ENCODE results near the gene SYNE2.
A peak's percentile ranks its signal among the peaks of the same experiment; 100 is the strongest.

SYNE2 gene

DNA sequence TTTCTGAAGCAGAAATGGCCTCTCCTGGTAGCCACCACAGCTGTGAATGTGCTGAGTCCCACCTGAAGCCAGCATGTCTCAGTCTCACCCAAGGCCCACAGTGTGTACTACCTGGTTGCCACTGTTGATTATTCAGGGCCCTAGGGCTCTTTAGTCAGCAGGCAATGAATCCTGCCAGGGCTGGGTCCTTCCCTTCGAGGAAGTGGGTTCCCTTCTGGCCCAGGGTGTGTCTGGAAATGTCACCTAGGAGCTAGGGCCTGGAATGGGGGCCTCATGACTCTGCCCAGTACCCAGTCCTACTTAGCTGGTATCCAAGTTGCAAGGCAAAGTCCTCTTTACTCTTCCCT lies 207.4 kb downstream of the SYNE2 start:
- ChIA-PET CTCF (interaction anchor here (0.8 to 4.1 kb wide), 10 partner anchors 8 to 243 kb away, joined by 3 to 20 read pairs (median 4); partner anchors contain the start of gene ESR2), POLR2A (no interaction called here)
- TF ChIP-seq CTCF (IDR thresholded peaks at IDR 0.05; ENCODE audit: insufficient read depth, low read length, missing control alignments), result no peak
- no peak for DNase-seq (ENCODE audit: low read depth, low spot score)
- H3K4me3 ChIP-seq (ENCODE audit: low read depth, low read length), result no peak overlapping the region

GRCh38 chr14:64060648-64061096 lies 207.9 kb downstream of the SYNE2 start:
- ChIA-PET POLR2A (no interaction called here), CTCF (interaction anchor here (0.8 to 4.1 kb wide), 8 partner anchors 8 to 243 kb away, joined by 3 to 20 read pairs (median 4); partner anchors contain the start of gene ESR2)
- peak; percentile 49 for TF ChIP-seq CTCF (IDR thresholded peaks at IDR 0.05; ENCODE audit: insufficient read depth, low read length, missing control alignments)
- no peak for DNase-seq (ENCODE audit: low read depth, low spot score)
- H3K4me3 ChIP-seq (ENCODE audit: low read depth, low read length), result no peak overlapping the region

DNA sequence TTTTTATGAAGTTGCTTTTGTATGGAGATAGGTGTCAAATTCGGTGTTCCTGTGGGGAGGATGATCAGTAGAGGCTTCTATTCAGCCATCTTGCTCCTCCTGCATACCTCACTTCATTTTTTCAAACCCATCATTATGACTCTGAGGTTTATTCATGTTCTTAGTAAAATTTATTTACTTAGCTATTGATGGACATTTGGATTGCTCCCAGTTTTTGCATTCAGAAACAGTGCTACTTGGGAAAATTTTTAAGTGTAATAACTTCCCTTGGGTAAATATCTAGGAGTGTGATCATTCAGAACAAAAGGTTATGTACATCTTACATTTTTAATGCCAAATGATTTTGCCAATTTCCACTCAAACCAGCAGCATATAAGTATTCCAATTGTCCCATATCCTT lies 208.3 kb downstream of the SYNE2 start:
- DNase-seq (ENCODE audit: low read depth, low spot score), result no peak
- POLR2A ChIA-PET, result no interaction called here
- no peak for TF ChIP-seq CTCF (IDR thresholded peaks at IDR 0.05; ENCODE audit: insufficient read depth, low read length, missing control alignments)
- no peak overlapping the region for H3K4me3 ChIP-seq (ENCODE audit: low read depth, low read length)
- CTCF ChIA-PET, result interaction anchor here (1.0 to 4.1 kb wide), 8 partner anchors 9 to 242 kb away, joined by 3 to 20 read pairs (median 4); partner anchors contain the start of gene ESR2

DNA sequence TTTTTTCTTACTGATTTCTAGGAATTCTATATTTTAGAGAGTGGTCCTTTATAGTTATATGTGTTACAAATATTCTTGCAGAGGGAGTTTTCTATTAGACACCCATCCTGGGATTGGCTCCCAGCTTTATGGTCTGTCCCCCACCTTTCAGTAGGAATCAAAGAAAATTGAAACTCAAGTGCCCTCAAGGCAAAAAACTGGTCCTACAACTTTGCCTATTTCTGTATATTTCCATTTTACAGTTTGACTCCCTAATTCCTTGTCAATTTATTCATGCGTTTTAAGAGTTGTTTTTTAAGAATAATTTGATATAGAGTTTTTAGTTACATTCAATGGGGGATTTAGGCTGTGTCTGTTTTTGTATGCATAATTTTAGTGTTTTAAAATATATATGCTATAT lies 208.9 kb downstream of the SYNE2 start:
- H3K4me3 ChIP-seq (ENCODE audit: low read depth, low read length), result no peak overlapping the region
- ChIA-PET CTCF (interaction anchor here (1.1 to 4.1 kb wide), 3 partner anchors 51 to 242 kb away, joined by 3 to 20 read pairs (median 10); partner anchors contain the start of gene ESR2), POLR2A (no interaction called here)
- DNase-seq (ENCODE audit: low read depth, low spot score), result no peak
- TF ChIP-seq CTCF (IDR thresholded peaks at IDR 0.05; ENCODE audit: insufficient read depth, low read length, missing control alignments), result no peak

DNA sequence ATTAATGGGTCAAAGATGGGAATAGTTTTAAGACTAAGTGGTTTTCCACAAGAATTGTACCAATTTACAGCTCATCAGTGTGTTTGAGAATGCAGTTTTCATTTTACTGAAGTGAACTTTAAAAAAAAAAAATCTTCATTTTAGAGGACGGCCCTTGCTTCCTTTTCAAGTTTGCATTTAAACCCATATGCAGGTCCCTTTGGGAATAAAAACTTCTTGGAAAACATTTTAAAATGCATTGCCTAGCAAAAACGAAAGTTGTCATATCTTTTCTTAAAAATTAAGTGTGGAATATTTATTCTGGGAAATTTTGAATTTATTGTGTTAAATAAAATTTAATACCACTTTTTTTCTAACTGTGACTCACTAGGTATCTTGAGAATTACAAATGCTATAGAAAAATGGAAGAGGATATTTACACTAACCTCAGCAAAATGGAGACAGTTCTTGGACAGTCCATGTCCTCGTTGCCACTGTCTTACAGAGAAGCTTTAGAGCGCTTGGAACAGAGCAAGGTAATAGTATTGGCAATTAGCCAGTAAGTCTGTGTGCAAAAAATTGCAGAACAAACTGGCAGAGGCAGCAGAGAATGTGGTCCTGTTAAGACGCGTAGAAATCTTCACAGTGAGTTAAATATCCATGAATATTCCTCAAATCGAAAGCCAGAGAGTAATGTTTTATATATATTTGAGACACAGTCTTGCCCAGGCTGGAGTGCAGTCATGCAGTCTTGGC lies 209.7 kb downstream of the SYNE2 start:
- no peak for TF ChIP-seq CTCF (IDR thresholded peaks at IDR 0.05; ENCODE audit: insufficient read depth, low read length, missing control alignments)
- DNase-seq (ENCODE audit: low read depth, low spot score), result no peak
- H3K4me3 ChIP-seq (ENCODE audit: low read depth, low read length), result no peak overlapping the region
- POLR2A ChIA-PET, result no interaction called here
- CTCF ChIA-PET, result interaction anchor here (1.1 to 4.1 kb wide), 4 partner anchors 16 to 241 kb away, joined by 3 to 20 read pairs (median 6); partner anchors contain the start of gene ESR2

GRCh38 chr14:64064447-64064846 lies 211.6 kb downstream of the SYNE2 start:
- ChIA-PET CTCF (no interaction called here), POLR2A (no interaction called here)
- no peak for DNase-seq (ENCODE audit: low read depth, low spot score)
- no peak for TF ChIP-seq CTCF (IDR thresholded peaks at IDR 0.05; ENCODE audit: insufficient read depth, low read length, missing control alignments)
- no peak overlapping the region for H3K4me3 ChIP-seq (ENCODE audit: low read depth, low read length)
